CD8-positive, alpha-beta memory T cell (primary cell): ENCODE results near the gene ATP6V0E2. TPM values are rescaled to one million over a fixed set of nuclear protein-coding genes. Genes with fewer than 3 reads are reported as not detected.

Source experiments
- CTCF ChIA-PET: fragments of 350-600 bp; sonication (Branson Sonifier 250); formaldehyde crosslinking; loops from one replicate; lab custom pipeline; 2021; ENCODE audit warnings: antibody characterized with exemption; lab: Charles Lee
- POLR2A ChIA-PET: fragments of 350-600 bp; sonication (Branson Sonifier 250); formaldehyde crosslinking; loops from one replicate; lab custom pipeline; 2021; ENCODE audit warnings: antibody characterized with exemption; lab: Charles Lee
- DNase-seq, 5 donors: peaks; one replicate each; pipeline versions ENCODE4 v3.0.0 to v3.0.0-alpha.2; 2020 to 2022; ENCODE audit warnings: mixed read lengths in 1 of 5
- H3K27ac ChIP-seq: one replicate; pipeline ENCODE4 v1.7.0; 2013; ENCODE audit warnings: low read depth, mild to moderate bottlenecking, low read length, moderate library complexity
- H3K27me3 ChIP-seq: 2 replicates; pipeline ENCODE4 v1.7.0; 2013; ENCODE audit warnings: low read length, mild to moderate bottlenecking; ENCODE audit not compliant: insufficient read depth, poor library complexity, severe bottlenecking
- H3K36me3 ChIP-seq: 2 replicates; pipeline ENCODE4 v1.7.0; 2013; ENCODE audit warnings: mild to moderate bottlenecking, low read length, moderate library complexity; ENCODE audit not compliant: insufficient read depth
- H3K4me1 ChIP-seq: 2 replicates; pipeline ENCODE4 v1.7.0; 2013; ENCODE audit warnings: mild to moderate bottlenecking, low read length, moderate library complexity; ENCODE audit not compliant: insufficient read depth
- H3K4me3 ChIP-seq: 2 replicates; pipeline ENCODE4 v1.7.0; 2013; ENCODE audit warnings: mild to moderate bottlenecking, low read length
- H3K9me3 ChIP-seq: 2 replicates; pipeline ENCODE4 v1.7.0; 2013; ENCODE audit warnings: mild to moderate bottlenecking, low read length
- H3K27ac Mint-ChIP-seq, 8 donors: one replicate each; pipeline ENCODE4 v1.8.0; 2020 to 2021; ENCODE audit warnings: mixed read lengths in 8 of 8, mild to moderate bottlenecking in 6 of 8, inconsistent platforms in 3 of 8, moderate library complexity in 3 of 8
- H3K27me3 Mint-ChIP-seq, 2 donors: one replicate each; pipeline ENCODE4 v1.8.0; 2020 to 2021; ENCODE audit warnings: mixed read lengths in 2 of 2, mild to moderate bottlenecking in 1 of 2, moderate library complexity in 1 of 2
- H3K36me3 Mint-ChIP-seq, 3 donors: one replicate each; pipeline ENCODE4 v1.8.0; 2020 to 2021; ENCODE audit warnings: mixed read lengths in 3 of 3, inconsistent platforms in 1 of 3, mild to moderate bottlenecking in 1 of 3
- H3K4me1 Mint-ChIP-seq, 3 donors: one replicate each; pipeline ENCODE4 v1.8.0; 2020 to 2021; ENCODE audit warnings: mixed read lengths in 3 of 3, inconsistent platforms in 1 of 3, mild to moderate bottlenecking in 1 of 3
- H3K4me3 Mint-ChIP-seq, 7 donors: one replicate each; pipeline ENCODE4 v1.8.0; 2020 to 2021; ENCODE audit warnings: mixed read lengths in 7 of 7, mild to moderate bottlenecking in 6 of 7, moderate library complexity in 4 of 7, inconsistent platforms in 2 of 7
- H3K9me3 Mint-ChIP-seq, 5 donors: one replicate each; pipeline ENCODE4 v1.8.0; 2020 to 2022; ENCODE audit warnings: mixed read lengths in 5 of 5, mild to moderate bottlenecking in 3 of 5, moderate library complexity in 2 of 5, inconsistent platforms in 1 of 5
- polyA plus RNA-seq: library from polyadenylated mRNA; unstranded; fragments of 300-500 nt; fragmentation: Illumina TruSeq; gene quantifications from one replicate; pipeline ENCODE4 v1.2.3, GENCODE V29; 2021
- total RNA-seq, 2 experiments: library from RNA; stranded (reverse); gene quantifications; one replicate each; pipeline ENCODE4 v1.2.3, GENCODE V29; 2021

The ATP6V0E2 gene
- total and polyA plus RNA-seq, 3 experiments from 2014 or later = 68.3 to 144 (median 76.2) TPM

- no peaks in the 10 kb centered on the region for H3K9me3 Mint-ChIP-seq
- peaks cover 0 to 1% of the 10 kb centered on the region in 2 donors for H3K27me3 Mint-ChIP-seq
- Histone ChIP-seq H3K9me3 (no peaks in the 10 kb centered on the region), H3K4me1 (peaks cover 58% of the 10 kb centered on the region), H3K4me3 (no peak overlapping the region), H3K27me3 (no peaks in the 10 kb centered on the region), H3K36me3 (peaks cover 10% of the 10 kb centered on the region), H3K27ac (no peak overlapping the region)
- ChIA-PET POLR2A (no interaction called here), CTCF (interaction anchor here (0.8 to 2.2 kb wide), 5 partner anchors 9 to 27 kb away, joined by 3 to 14 read pairs (median 3); partner anchors contain the start of gene ZNF862)
- H3K4me1 Mint-ChIP-seq = peaks cover 33 to 53% (median 49%) of the 10 kb centered on the region in 3 donors
- H3K4me3 Mint-ChIP-seq = no peak overlapping the region
- peaks cover 10 to 61% (median 16%) of the 10 kb centered on the region in 3 donors for H3K36me3 Mint-ChIP-seq
- H3K27ac Mint-ChIP-seq = peak overlapping the region in 1 of 8 donors; percentile 46
- peak in 1 of 5 donors; percentile 37 for DNase-seq
These were observed 12.1 kb upstream of the ATP6V0E2 start for GRCh38 chr7:149861728-149862045.

- Mint-ChIP-seq H3K27ac (no peak overlapping the region), H3K4me1 (peaks cover 33 to 53% (median 49%) of the 10 kb centered on the region in 3 donors), H3K4me3 (no peak overlapping the region), H3K36me3 (peaks cover 10 to 59% (median 16%) of the 10 kb centered on the region in 3 donors), H3K9me3 (no peaks in the 10 kb centered on the region), H3K27me3 (peaks cover 0 to 1% of the 10 kb centered on the region in 2 donors)
- no peaks in the 10 kb centered on the region for H3K27me3 ChIP-seq
- H3K4me1 ChIP-seq = peaks cover 58% of the 10 kb centered on the region
- no peaks in the 10 kb centered on the region for H3K9me3 ChIP-seq
- POLR2A ChIA-PET = no interaction called here
- H3K36me3 ChIP-seq = peaks cover 10% of the 10 kb centered on the region
- H3K4me3 ChIP-seq = no peak overlapping the region
- no peak overlapping the region for H3K27ac ChIP-seq
- CTCF ChIA-PET = interaction anchor here (0.8 to 2.2 kb wide), 4 partner anchors 9 to 28 kb away, joined by 3 to 14 read pairs (median 6); partner anchors contain the start of gene ZNF862
- peak in 1 of 5 donors; percentile 39 for DNase-seq
These were observed 11.6 kb upstream of the ATP6V0E2 start for GRCh38 chr7:149862156-149862555.

- Histone ChIP-seq H3K27ac (no peak overlapping the region), H3K4me1 (peaks cover 63% of the 10 kb centered on the region), H3K4me3 (no peak overlapping the region), H3K36me3 (peaks cover 10% of the 10 kb centered on the region), H3K27me3 (no peaks in the 10 kb centered on the region), H3K9me3 (no peaks in the 10 kb centered on the region)
- no peaks in the 10 kb centered on the region for H3K9me3 Mint-ChIP-seq
- H3K4me1 Mint-ChIP-seq = peaks cover 42 to 58% (median 52%) of the 10 kb centered on the region in 3 donors
- H3K27ac Mint-ChIP-seq = peak overlapping the region in 3 of 8 donors; percentile 15 to 73 (median 60)
- POLR2A ChIA-PET = no interaction called here
- H3K27me3 Mint-ChIP-seq = no peaks in the 10 kb centered on the region
- H3K36me3 Mint-ChIP-seq = peaks cover 10 to 57% (median 14%) of the 10 kb centered on the region in 3 donors
- CTCF ChIA-PET = no interaction called here
- DNase-seq = no peak
- H3K4me3 Mint-ChIP-seq = no peak overlapping the region
These were observed 10.3 kb upstream of the ATP6V0E2 start for GRCh38 chr7:149863500-149863899.

- Mint-ChIP-seq H3K27ac (peak overlapping the region; percentile 47 to 78 (median 65)), H3K9me3 (no peaks in the 10 kb centered on the region), H3K4me1 (peaks cover 47 to 63% (median 57%) of the 10 kb centered on the region in 3 donors), H3K36me3 (peaks cover 10 to 54% (median 14%) of the 10 kb centered on the region in 3 donors), H3K27me3 (no peaks in the 10 kb centered on the region), H3K4me3 (peak overlapping the region in 2 of 7 donors; percentile 13 to 71)
- Histone ChIP-seq H3K4me3 (no peak overlapping the region), H3K36me3 (peaks cover 10% of the 10 kb centered on the region), H3K27ac (no peak overlapping the region), H3K9me3 (no peaks in the 10 kb centered on the region), H3K4me1 (peaks cover 68% of the 10 kb centered on the region), H3K27me3 (no peaks in the 10 kb centered on the region)
- CTCF ChIA-PET = no interaction called here
- POLR2A ChIA-PET = no interaction called here
- DNase-seq = no peak
These were observed 9.7 kb upstream of the ATP6V0E2 start for GRCh38 chr7:149864023-149864422.

GRCh38 chr7:149864751-149865150, 9.0 kb upstream of the ATP6V0E2 start:
- DNase-seq = no peak
- Histone ChIP-seq H3K4me3 (peak overlapping the region; percentile 40), H3K27ac (peak overlapping the region; percentile 21), H3K36me3 (peaks cover 10% of the 10 kb centered on the region), H3K27me3 (no peaks in the 10 kb centered on the region), H3K9me3 (no peaks in the 10 kb centered on the region), H3K4me1 (peaks cover 75% of the 10 kb centered on the region)
- Mint-ChIP-seq H3K4me1 (peaks cover 54 to 71% (median 65%) of the 10 kb centered on the region in 3 donors), H3K36me3 (peaks cover 10 to 47% (median 14%) of the 10 kb centered on the region in 3 donors), H3K27ac (peak overlapping the region; percentile 58 to 96 (median 94)), H3K27me3 (no peaks in the 10 kb centered on the region), H3K4me3 (peak overlapping the region in 2 of 7 donors; percentile 80 to 86), H3K9me3 (no peaks in the 10 kb centered on the region)
- CTCF ChIA-PET = no interaction called here
- POLR2A ChIA-PET = interaction anchor here (1.6 kb wide), 1 partner anchor 26 kb away, joined by 13 read pairs; the partner anchor contains the start of gene ZNF862

- H3K27me3 Mint-ChIP-seq = no peaks in the 10 kb centered on the region
- DNase-seq = peak; percentile 29 to 74 (median 54)
- H3K4me1 ChIP-seq = peaks cover 82% of the 10 kb centered on the region
- no peaks in the 10 kb centered on the region for H3K9me3 Mint-ChIP-seq
- peak overlapping the region; percentile 83 to 99 (median 96) for H3K27ac Mint-ChIP-seq
- POLR2A ChIA-PET = interaction anchor here (1.6 kb wide), 1 partner anchor 26 kb away, joined by 13 read pairs; the partner anchor contains the start of gene ZNF862
- CTCF ChIA-PET = no interaction called here
- peak overlapping the region in 6 of 7 donors; percentile 55 to 86 (median 74) for H3K4me3 Mint-ChIP-seq
- peak overlapping the region; percentile 21 for H3K27ac ChIP-seq
- H3K4me3 ChIP-seq = peak overlapping the region; percentile 40
- peaks cover 61 to 72% (median 72%) of the 10 kb centered on the region in 3 donors for H3K4me1 Mint-ChIP-seq
- no peaks in the 10 kb centered on the region for H3K27me3 ChIP-seq
- H3K9me3 ChIP-seq = no peaks in the 10 kb centered on the region
- peaks cover 4% of the 10 kb centered on the region for H3K36me3 ChIP-seq
- peaks cover 3 to 40% (median 8%) of the 10 kb centered on the region in 3 donors for H3K36me3 Mint-ChIP-seq
These were observed 8.3 kb upstream of the ATP6V0E2 start for GRCh38 chr7:149865437-149865836.

- no peaks in the 10 kb centered on the region for H3K36me3 ChIP-seq
- peak overlapping the region; percentile 29 for H3K4me3 ChIP-seq
- Mint-ChIP-seq H3K27me3 (no peaks in the 10 kb centered on the region), H3K27ac (peak overlapping the region; percentile 80 to 96 (median 92)), H3K4me3 (peak overlapping the region in 6 of 7 donors; percentile 19 to 86 (median 72)), H3K36me3 (peaks cover 0 to 33% (median 4%) of the 10 kb centered on the region in 3 donors), H3K9me3 (no peaks in the 10 kb centered on the region), H3K4me1 (peaks cover 69 to 80% (median 80%) of the 10 kb centered on the region in 3 donors)
- POLR2A ChIA-PET = interaction anchor here (1.6 kb wide), 1 partner anchor 27 kb away, joined by 13 read pairs; the partner anchor contains the start of gene ZNF862
- no peaks in the 10 kb centered on the region for H3K9me3 ChIP-seq
- no peaks in the 10 kb centered on the region for H3K27me3 ChIP-seq
- no peak overlapping the region for H3K27ac ChIP-seq
- CTCF ChIA-PET = no interaction called here
- H3K4me1 ChIP-seq = peaks cover 90% of the 10 kb centered on the region
- DNase-seq = peak in 1 of 5 donors; percentile 41
These were observed 7.5 kb upstream of the ATP6V0E2 start for GRCh38 chr7:149866139-149866778.
